Activated effector memory CD4-positive, alpha-beta T cell treated with anti-CD3 and anti-CD28 coated beads, Interleukin-2, amount 50 U/mL, for 16 hours (primary cell): Measurements from ENCODE around the gene ITGA2B.
"Not testable (repeated sequence)": the region's sequence is repeated elsewhere in the genome, so short reads cannot be mapped to it uniquely, and the experiment has no call there.

Experiments
- DNase-seq: peaks from one replicate; pipeline ENCODE4 v3.0.0-alpha.2; 2020

Gene ITGA2B

DNA sequence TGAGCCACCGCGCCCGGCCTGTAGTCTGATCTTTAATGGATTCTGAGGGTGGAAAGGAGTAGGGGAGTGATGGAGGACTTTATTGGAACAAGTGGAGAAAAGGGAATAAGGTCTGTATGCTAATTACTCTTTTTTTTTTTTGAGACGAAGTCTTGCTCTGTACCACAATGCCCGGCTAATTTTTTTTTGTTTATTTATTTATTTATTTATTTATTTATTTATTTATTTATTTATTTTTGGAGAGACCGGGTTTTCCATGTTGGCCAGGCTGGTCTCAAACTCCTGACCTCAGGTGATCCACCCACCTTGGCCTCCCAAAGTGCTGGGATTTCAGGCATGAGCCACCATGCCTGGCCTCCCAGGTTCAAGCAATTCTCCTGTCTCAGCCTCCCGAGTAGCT, 59.9 kb downstream of the ITGA2B start:
- DNase-seq, result not testable (repeated sequence)

- DNase-seq, result no peak
These were observed 61.6 kb downstream of the ITGA2B start for GRCh38 chr17:44327715-44328449.

DNA sequence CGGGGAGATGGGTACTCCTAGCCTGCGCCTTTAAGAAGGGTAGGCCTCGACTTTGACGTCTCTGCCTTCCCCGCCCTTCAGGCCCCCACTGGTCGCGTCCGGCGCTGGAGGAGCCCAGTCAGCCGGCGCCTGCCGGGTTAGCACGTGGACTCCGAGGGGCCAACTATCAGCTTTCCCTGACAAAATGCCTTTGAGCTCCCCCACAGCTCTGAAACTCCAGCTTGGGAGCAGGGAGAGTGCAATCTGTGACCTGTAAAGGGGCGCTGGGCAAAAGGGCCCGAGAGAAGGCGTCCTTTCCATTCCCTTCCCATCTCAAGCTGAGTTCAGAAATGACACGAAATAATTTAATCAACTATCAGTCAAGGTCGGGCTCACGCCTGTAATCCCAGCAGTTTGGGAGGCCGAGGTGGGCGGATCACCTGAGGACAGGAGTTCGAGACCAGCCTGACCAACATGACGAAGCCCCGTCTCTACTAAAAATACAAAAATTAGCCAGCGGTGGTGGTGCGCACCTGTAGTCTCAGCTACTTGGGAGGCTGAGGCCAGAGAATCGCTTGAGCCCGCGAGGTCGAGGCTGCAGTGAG, 62.5 kb downstream of the ITGA2B start:
- DNase-seq, result peak; percentile 98

GRCh38 chr17:44324571-44325275, 64.7 kb downstream of the ITGA2B start, which contains the start of gene SLC25A39:
Gene SLC25A39, minus strand, starts transcription at chr17:44324823. Its CDS starts 1,261 bp downstream, at chr17:44323562.
- DNase-seq, result peak; percentile 99

GRCh38 chr17:44324092-44324570, 65.3 kb downstream of the ITGA2B start:
- peak; percentile 69 for DNase-seq

GRCh38 chr17:44323359-44324091, 65.9 kb downstream of the ITGA2B start:
- no peak for DNase-seq

GRCh38 chr17:44322236-44322895, 67.1 kb downstream of the ITGA2B start:
- DNase-seq, result no peak
